ENCODE data around the gene CRELD2.

The CRELD2 gene

GRCh38 chr22:49916831-49917230, 1.6 kb upstream of the CRELD2 start:
- ATAC-seq (no peak), DNase-seq (no peak)
- no peaks in the 10 kb centered on the region for H3K27me3 Mint-ChIP-seq
- H3K9me3 Mint-ChIP-seq: no peaks in the 10 kb centered on the region
- peaks cover 39% of the 10 kb centered on the region for H3K4me1 Mint-ChIP-seq
- peak overlapping the region; percentile 83 to 84 for H3K4me3 Mint-ChIP-seq
- H3K27ac Mint-ChIP-seq: no peak overlapping the region

- Mint-ChIP-seq H3K4me1 (peaks cover 52% of the 10 kb centered on the region), H3K27me3 (no peaks in the 10 kb centered on the region), H3K9me3 (no peaks in the 10 kb centered on the region), H3K4me3 (peak overlapping the region; percentile 72 to 79), H3K27ac (peak overlapping the region in 1 of 2 donors; percentile 52)
- DNase-seq (no peak), ATAC-seq (peak; percentile 3)
These were observed 762 bp downstream of the CRELD2 start for GRCh38 chr22:49918911-49919881.

- no peak overlapping the region for H3K27ac Mint-ChIP-seq
- no peak overlapping the region for H3K4me3 Mint-ChIP-seq
- ATAC-seq (no peak), DNase-seq (no peak)
- H3K4me1 Mint-ChIP-seq: peaks cover 68% of the 10 kb centered on the region
- H3K27me3 Mint-ChIP-seq: no peaks in the 10 kb centered on the region
- H3K9me3 Mint-ChIP-seq: no peaks in the 10 kb centered on the region
These were observed 2.4 kb downstream of the CRELD2 start for GRCh38 chr22:49920859-49921258.

- H3K27ac Mint-ChIP-seq: peak overlapping the region in 1 of 2 donors; percentile 19
- peaks cover 70% of the 10 kb centered on the region for H3K4me1 Mint-ChIP-seq
- no peak for DNase-seq
These were observed 3.3 kb downstream of the CRELD2 start for GRCh38 chr22:49921508-49922278.

GRCh38 chr22:49922484-49922883, 4.0 kb downstream of the CRELD2 start:
- DNase-seq (no peak), ATAC-seq (no peak)
- Mint-ChIP-seq H3K27me3 (no peaks in the 10 kb centered on the region), H3K4me1 (peaks cover 70% of the 10 kb centered on the region), H3K9me3 (no peaks in the 10 kb centered on the region), H3K4me3 (no peak overlapping the region), H3K27ac (no peak overlapping the region)

More at GRCh38 chr22:49921508-49922278, 3.3 kb downstream of the CRELD2 start:
- no peaks in the 10 kb centered on the region for H3K9me3 Mint-ChIP-seq
- no peak for ATAC-seq
- no peak overlapping the region for H3K4me3 Mint-ChIP-seq
- no peaks in the 10 kb centered on the region for H3K27me3 Mint-ChIP-seq

- ATAC-seq: no peak
- Mint-ChIP-seq H3K4me1 (peaks cover 72% of the 10 kb centered on the region), H3K27ac (no peak overlapping the region), H3K9me3 (no peaks in the 10 kb centered on the region), H3K27me3 (no peaks in the 10 kb centered on the region), H3K4me3 (peak overlapping the region in 1 of 2 donors; percentile 21)
- DNase-seq: no peak
These were observed 4.5 kb downstream of the CRELD2 start for GRCh38 chr22:49922926-49923325.

GRCh38 chr22:49923445-49923844, 5.0 kb downstream of the CRELD2 start:
- ATAC-seq: no peak
- H3K4me3 Mint-ChIP-seq: peak overlapping the region in 1 of 2 donors; percentile 21

GRCh38 chr22:49924113-49924833, 5.8 kb downstream of the CRELD2 start:
- Mint-ChIP-seq H3K27me3 (no peaks in the 10 kb centered on the region), H3K4me1 (peaks cover 69% of the 10 kb centered on the region), H3K4me3 (peak overlapping the region in 1 of 2 donors; percentile 17)

More at GRCh38 chr22:49923445-49923844, 5.0 kb downstream of the CRELD2 start:
- peaks cover 72% of the 10 kb centered on the region for H3K4me1 Mint-ChIP-seq
- H3K9me3 Mint-ChIP-seq: no peaks in the 10 kb centered on the region
- no peaks in the 10 kb centered on the region for H3K27me3 Mint-ChIP-seq
- H3K27ac Mint-ChIP-seq: peak overlapping the region in 1 of 2 donors; percentile 14
- no peak for DNase-seq

GRCh38 chr22:49925525-49926128, 7.2 kb downstream of the CRELD2 start:
- Mint-ChIP-seq H3K27me3 (no peaks in the 10 kb centered on the region), H3K4me1 (peaks cover 66% of the 10 kb centered on the region), H3K9me3 (no peaks in the 10 kb centered on the region), H3K27ac (peak overlapping the region; percentile 93 to 96), H3K4me3 (peak overlapping the region; percentile 85 to 87)
- DNase-seq (peak; percentile 68 to 81), ATAC-seq (peak; percentile 85)

More at GRCh38 chr22:49924113-49924833, 5.8 kb downstream of the CRELD2 start:
- H3K27ac Mint-ChIP-seq: peak overlapping the region; percentile 14 to 78
- ATAC-seq (no peak), DNase-seq (no peak)
- no peaks in the 10 kb centered on the region for H3K9me3 Mint-ChIP-seq

- Mint-ChIP-seq H3K27me3 (no peaks in the 10 kb centered on the region), H3K4me3 (peak overlapping the region; percentile 62 to 66), H3K9me3 (no peaks in the 10 kb centered on the region), H3K27ac (peak overlapping the region; percentile 30 to 60), H3K4me1 (peaks cover 72% of the 10 kb centered on the region)
- no peak for DNase-seq
- ATAC-seq: no peak
These were observed 8.5 kb downstream of the CRELD2 start for GRCh38 chr22:49926916-49927315.

GRCh38 chr22:49927483-49928184, 9.2 kb downstream of the CRELD2 start:
- ATAC-seq (no peak), DNase-seq (no peak)
- Mint-ChIP-seq H3K4me1 (peaks cover 69% of the 10 kb centered on the region), H3K27me3 (no peaks in the 10 kb centered on the region), H3K9me3 (no peaks in the 10 kb centered on the region), H3K4me3 (peak overlapping the region in 1 of 2 donors; percentile 66), H3K27ac (no peak overlapping the region)

GRCh38 chr22:49928185-49928495, 9.7 kb downstream of the CRELD2 start:
- Mint-ChIP-seq H3K9me3 (no peaks in the 10 kb centered on the region), H3K27me3 (no peaks in the 10 kb centered on the region), H3K4me1 (peaks cover 72% of the 10 kb centered on the region), H3K27ac (no peak overlapping the region), H3K4me3 (peak overlapping the region in 1 of 2 donors; percentile 51)
- ATAC-seq (no peak), DNase-seq (no peak)

GRCh38 chr22:49928555-49929210, 10.2 kb downstream of the CRELD2 start:
- DNase-seq (no peak), ATAC-seq (no peak)
- Mint-ChIP-seq H3K4me1 (peaks cover 72% of the 10 kb centered on the region), H3K4me3 (peak overlapping the region; percentile 29 to 66), H3K27me3 (no peaks in the 10 kb centered on the region), H3K27ac (no peak overlapping the region), H3K9me3 (no peaks in the 10 kb centered on the region)

Data from stimulated activated naive CD8-positive, alpha-beta T cell treated with anti-CD3 and anti-CD28 coated beads, Interleukin-15, amount 100 ng/mL, for 72 hours (primary cell).